Transverse colon (tissue), 4 donors: ENCODE measurements around the gene HEXA.

ENCODE experiments used
- CTCF ChIP-seq, 5 experiments: fragments of 200-600 bp in 3 of 5; fragments of 450-650 bp in 2 of 5; sonication (generic) in 3 of 5; IDR thresholded peaks; 1 replicate in 2 of 5; 2 replicates in 3 of 5; pipeline ENCODE4 v1.5.1; 2016 to 2017; ENCODE audit warnings: antibody characterized with exemption in 5 of 5, inconsistent platforms in 3 of 5, mild to moderate bottlenecking in 2 of 5, moderate library complexity in 1 of 5
- EP300 ChIP-seq: sonication (generic); formaldehyde crosslinking; IDR thresholded peaks from one replicate; pipeline ENCODE4 v1.6.1; 2017; ENCODE audit warnings: antibody characterized with exemption, low read depth
- POLR2A ChIP-seq: fragments of 450-650 bp; IDR thresholded peaks from one replicate; pipeline ENCODE4 v1.6.1; 2016; ENCODE audit warnings: antibody characterized with exemption, mild to moderate bottlenecking, moderate library complexity
- POLR2AphosphoS5 ChIP-seq, 3 donors: sonication (generic); formaldehyde crosslinking; IDR thresholded peaks; one replicate each; pipeline ENCODE4 v1.6.1; 2016; ENCODE audit warnings: antibody characterized with exemption in 3 of 3

GRCh38 chr15:72353266-72353665 is 22.5 kb downstream of the HEXA start:
- TF ChIP-seq CTCF (IDR thresholded peaks at IDR 0.05): no peak
- no peak for TF ChIP-seq POLR2AphosphoS5 (IDR thresholded peaks at IDR 0.05)
- no peak for TF ChIP-seq EP300
- TF ChIP-seq POLR2A: no peak
